Left ventricle myocardium inferior (tissue), 1 donor: ENCODE data around the gene SPEM3. TPM values are rescaled to one million over a fixed set of nuclear protein-coding genes. Genes with fewer than 3 reads are reported as not detected.

Experiments
- DNase-seq: peaks from one replicate; pipeline ENCODE4 v3.0.0-alpha.2; 2020
- H3K27ac ChIP-seq: fragments of 200-600 bp; replicated peaks from 2 replicates; pipeline ENCODE4 v1.8.0; 2021
- H3K27me3 ChIP-seq: fragments of 200-600 bp; 2 replicates; pipeline ENCODE4 v1.8.0; 2021; ENCODE audit warnings: low read depth
- H3K36me3 ChIP-seq: fragments of 200-600 bp; 2 replicates; pipeline ENCODE4 v1.8.0; 2021
- H3K4me1 ChIP-seq: fragments of 200-600 bp; 2 replicates; pipeline ENCODE4 v1.8.0; 2021
- H3K4me3 ChIP-seq: fragments of 200-600 bp; 2 replicates; pipeline ENCODE4 v1.8.0; 2021; ENCODE audit warnings: mild to moderate bottlenecking, moderate library complexity
- H3K9me3 ChIP-seq: fragments of 200-600 bp; replicated peaks from 2 replicates; pipeline ENCODE4 v1.8.0; 2021
- intact Hi-C: fragments of 100-400 bp; cut with micrococcal nuclease; formaldehyde crosslinking; loops from one replicate; pipeline ENCODE4 v1.11.0; 2022
- total RNA-seq: library from RNA; stranded (reverse); fragmentation: NEBNext Ultra II Directional; extraction: Animal tissue kit (Norgen Biotek cat#: 25700); gene quantifications from one replicate; pipeline ENCODE4 v1.2.1, GENCODE V29; 2021
- TF ChIP-seq, protein P1 (sequence below): fragments of 200-600 bp; IDR thresholded peaks from 2 replicates; pipeline ENCODE4 v1.8.0; 2021; ENCODE audit warnings: antibody characterized with exemption, mild to moderate bottlenecking, borderline replicate concordance
- donor health status: DM: no; HTN: yes; CAD: no; lungs with severe emphysema.

Gene SPEM3
- total RNA-seq, 1 donor from 2014 or later = not detected

DNA sequence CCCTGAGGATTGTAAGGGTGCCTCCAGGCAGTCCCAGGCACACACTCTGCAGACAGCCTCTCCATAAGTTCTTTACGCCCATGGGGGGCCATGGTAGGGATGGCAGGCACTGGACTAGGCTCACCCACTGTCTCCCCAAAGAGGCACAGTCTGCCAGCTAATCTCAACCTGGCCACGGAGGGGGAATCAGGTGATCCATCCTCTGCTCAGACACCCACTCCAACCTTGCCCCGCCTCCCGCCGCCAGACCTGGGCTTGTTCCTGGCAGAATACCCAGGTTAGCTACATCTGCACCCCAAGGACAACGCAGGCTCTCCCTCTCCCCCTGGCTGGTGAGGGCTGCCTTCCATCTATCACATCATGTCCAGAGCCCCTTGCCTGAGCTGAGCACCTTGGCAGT lies 19.8 kb upstream of the SPEM3 start:
- intact Hi-C loops = no loop called here
- Histone ChIP-seq H3K4me3 (no peak overlapping the region), H3K4me1 (peaks cover 11% of the 10 kb centered on the region), H3K36me3 (no peaks in the 10 kb centered on the region), H3K27me3 (no peaks in the 10 kb centered on the region), H3K27ac (no peak overlapping the region), H3K9me3 (no peaks in the 10 kb centered on the region)
- no peak for DNase-seq
- TF ChIP-seq, protein P1, sequence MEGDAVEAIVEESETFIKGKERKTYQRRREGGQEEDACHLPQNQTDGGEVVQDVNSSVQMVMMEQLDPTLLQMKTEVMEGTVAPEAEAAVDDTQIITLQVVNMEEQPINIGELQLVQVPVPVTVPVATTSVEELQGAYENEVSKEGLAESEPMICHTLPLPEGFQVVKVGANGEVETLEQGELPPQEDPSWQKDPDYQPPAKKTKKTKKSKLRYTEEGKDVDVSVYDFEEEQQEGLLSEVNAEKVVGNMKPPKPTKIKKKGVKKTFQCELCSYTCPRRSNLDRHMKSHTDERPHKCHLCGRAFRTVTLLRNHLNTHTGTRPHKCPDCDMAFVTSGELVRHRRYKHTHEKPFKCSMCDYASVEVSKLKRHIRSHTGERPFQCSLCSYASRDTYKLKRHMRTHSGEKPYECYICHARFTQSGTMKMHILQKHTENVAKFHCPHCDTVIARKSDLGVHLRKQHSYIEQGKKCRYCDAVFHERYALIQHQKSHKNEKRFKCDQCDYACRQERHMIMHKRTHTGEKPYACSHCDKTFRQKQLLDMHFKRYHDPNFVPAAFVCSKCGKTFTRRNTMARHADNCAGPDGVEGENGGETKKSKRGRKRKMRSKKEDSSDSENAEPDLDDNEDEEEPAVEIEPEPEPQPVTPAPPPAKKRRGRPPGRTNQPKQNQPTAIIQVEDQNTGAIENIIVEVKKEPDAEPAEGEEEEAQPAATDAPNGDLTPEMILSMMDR = no peak

DNA sequence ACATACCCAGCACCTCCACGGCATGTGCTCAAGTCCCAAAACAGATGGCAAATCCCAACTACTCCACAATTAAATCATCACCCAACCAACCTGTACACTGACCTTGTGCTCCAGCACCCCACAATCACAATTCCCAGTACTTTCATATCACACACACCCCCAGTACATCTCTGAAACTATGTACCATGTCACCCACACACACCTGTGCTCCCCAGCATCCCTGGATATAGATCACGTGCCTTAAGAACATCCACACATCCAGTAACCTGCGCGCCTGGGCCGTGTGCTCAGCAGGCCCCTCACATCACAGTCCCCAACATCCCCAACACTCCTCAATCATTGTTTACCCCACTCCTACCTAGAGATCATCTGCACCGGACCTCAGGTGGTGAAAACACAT lies 18.9 kb upstream of the SPEM3 start:
- H3K27me3 ChIP-seq = no peaks in the 10 kb centered on the region
- intact Hi-C loops = no loop called here
- H3K9me3 ChIP-seq = no peaks in the 10 kb centered on the region
- H3K4me3 ChIP-seq = no peak overlapping the region
- H3K4me1 ChIP-seq = peaks cover 11% of the 10 kb centered on the region
- TF ChIP-seq, protein P1 = no peak
- no peaks in the 10 kb centered on the region for H3K36me3 ChIP-seq
- no peak for DNase-seq
- H3K27ac ChIP-seq = no peak overlapping the region

DNA sequence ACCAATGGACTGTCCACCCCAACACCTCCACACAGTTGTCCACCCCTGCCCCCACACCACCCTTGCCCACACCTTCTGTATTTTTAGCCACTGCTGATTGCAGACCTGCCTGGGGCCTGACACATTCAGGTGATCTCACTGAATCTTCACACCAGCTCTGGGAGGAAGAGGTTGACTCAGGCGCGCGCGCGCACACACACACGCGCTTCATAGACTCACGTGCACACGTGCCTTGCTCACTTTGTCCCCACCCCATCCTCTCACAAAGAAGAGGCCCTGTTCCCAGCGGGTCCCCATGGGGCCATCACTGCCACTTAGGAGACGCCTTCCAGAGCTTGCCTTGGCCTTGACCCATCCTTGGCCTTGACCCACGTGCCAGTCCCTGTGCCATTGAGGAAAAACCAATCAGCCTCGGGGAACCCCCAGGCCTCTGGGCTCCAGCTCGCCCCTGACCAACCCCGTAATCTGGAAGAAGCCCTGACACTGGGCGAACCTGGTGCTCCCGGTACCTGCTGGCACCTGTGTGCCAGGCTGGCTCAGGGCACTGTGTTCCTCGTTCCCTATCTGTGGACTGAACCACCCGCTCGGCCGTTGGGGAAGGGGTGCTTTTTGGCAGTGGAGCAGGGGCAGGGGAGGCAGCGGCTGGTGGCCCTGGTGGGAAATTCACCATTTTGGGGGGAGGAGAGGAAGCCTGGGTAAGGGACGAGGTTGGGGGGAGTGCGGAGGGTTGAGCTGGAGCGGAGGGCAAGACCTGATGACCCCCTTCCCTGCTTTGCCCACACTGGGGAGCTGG lies 17.8 kb upstream of the SPEM3 start:
- Histone ChIP-seq H3K27me3 (no peaks in the 10 kb centered on the region), H3K36me3 (no peaks in the 10 kb centered on the region), H3K4me3 (no peak overlapping the region), H3K4me1 (no peaks in the 10 kb centered on the region), H3K9me3 (no peaks in the 10 kb centered on the region), H3K27ac (no peak overlapping the region)
- intact Hi-C loops = no loop called here
- TF ChIP-seq, protein P1 = no peak
- DNase-seq = no peak

DNA sequence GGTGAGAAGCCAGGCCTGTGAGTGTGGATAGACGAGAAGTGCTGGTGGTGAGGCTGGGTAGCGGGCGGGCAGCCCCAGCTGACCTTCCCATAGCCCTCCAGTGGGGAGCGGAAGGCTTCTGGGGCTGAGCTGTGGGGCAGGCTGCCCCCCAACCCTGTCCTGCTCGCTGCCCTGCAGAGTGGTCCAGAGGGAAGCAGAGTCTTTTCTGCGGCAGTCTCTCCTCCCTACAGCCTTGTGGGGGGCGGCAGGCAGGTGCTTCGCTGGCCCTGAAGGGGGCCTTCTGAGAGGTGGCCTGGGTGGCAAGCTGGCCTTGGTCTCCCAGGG lies 17.3 kb upstream of the SPEM3 start:
- DNase-seq = no peak
- Histone ChIP-seq H3K9me3 (no peaks in the 10 kb centered on the region), H3K4me1 (no peaks in the 10 kb centered on the region), H3K36me3 (no peaks in the 10 kb centered on the region), H3K27me3 (no peaks in the 10 kb centered on the region), H3K4me3 (no peak overlapping the region), H3K27ac (no peak overlapping the region)
- intact Hi-C loops = no loop called here
- TF ChIP-seq, protein P1 = no peak

DNA sequence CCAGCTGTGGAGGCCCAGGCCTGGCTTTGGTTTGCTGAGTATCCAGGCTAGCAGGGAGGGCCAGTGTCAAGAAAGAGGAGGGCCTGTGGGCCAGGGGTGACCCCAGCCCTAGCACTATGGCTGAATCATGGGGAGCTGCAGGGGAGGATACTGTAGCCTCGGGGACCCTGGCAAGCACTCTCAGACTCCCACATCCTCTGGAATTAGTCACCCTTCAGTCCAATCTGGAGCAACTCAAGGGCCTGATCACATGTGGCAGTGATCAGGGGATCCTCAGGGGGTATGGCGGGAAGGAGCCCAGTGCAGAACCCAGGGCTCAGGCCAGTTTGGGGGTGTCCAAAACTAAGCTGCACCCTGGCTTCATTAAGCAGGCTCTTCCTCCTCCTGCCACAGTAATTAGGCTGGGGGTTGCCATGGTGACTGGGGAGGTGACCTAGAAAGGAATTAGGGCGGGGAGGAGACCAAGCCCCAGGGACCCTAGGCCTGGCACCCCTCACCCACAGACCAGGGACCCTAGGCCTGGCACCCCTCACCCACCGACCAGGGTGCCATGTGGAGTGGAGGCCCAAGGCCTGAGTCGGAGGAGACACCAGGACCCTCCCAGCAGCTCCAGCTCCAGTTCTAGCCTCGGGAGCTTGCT lies 15.2 kb upstream of the SPEM3 start:
- no peak for DNase-seq
- Histone ChIP-seq H3K4me1 (no peaks in the 10 kb centered on the region), H3K27me3 (no peaks in the 10 kb centered on the region), H3K36me3 (no peaks in the 10 kb centered on the region), H3K4me3 (no peak overlapping the region), H3K27ac (no peak overlapping the region), H3K9me3 (no peaks in the 10 kb centered on the region)
- TF ChIP-seq, protein P1 = no peak
- intact Hi-C loops = no loop called here
